DND-41 (cell line): Measurements from ENCODE around the gene STEAP1B.

Experiments
- EZH2 ChIP-seq: IDR thresholded peaks from 3 replicates; pipeline ENCODE4 v1.6.1; 2012; ENCODE audit warnings: borderline replicate concordance, low read depth, mild to moderate bottlenecking, moderate library complexity, low read length, inconsistent platforms; ENCODE audit not compliant: severe bottlenecking
- TF ChIP-seq, protein P1 (sequence below): IDR thresholded peaks from 2 replicates; pipeline ENCODE4 v1.5.1; 2012; ENCODE audit warnings: borderline replicate concordance, low read length, moderate library complexity, mild to moderate bottlenecking; ENCODE audit not compliant: poor library complexity, severe bottlenecking; ENCODE audit errors: extremely low read depth

DNA sequence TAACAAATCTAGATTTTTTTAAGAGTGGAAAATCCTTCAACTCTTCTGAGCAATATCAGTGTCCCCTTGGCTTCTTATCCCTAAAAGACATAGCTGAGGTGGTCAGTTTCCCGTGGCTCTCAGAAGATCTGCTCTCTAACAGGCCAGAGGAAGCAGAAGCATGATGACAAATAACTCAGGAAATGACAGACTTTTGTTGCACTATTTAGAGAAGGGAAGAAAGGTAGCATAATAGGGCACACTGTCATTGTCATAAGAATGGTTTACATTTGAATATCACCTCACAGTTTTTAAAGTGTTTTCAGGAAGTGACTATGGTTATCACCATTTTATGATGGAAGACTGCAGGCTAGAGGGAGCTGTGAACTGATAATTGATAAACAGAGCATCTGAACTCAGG, 109.5 kb downstream of the STEAP1B start:
- TF ChIP-seq, protein P1, sequence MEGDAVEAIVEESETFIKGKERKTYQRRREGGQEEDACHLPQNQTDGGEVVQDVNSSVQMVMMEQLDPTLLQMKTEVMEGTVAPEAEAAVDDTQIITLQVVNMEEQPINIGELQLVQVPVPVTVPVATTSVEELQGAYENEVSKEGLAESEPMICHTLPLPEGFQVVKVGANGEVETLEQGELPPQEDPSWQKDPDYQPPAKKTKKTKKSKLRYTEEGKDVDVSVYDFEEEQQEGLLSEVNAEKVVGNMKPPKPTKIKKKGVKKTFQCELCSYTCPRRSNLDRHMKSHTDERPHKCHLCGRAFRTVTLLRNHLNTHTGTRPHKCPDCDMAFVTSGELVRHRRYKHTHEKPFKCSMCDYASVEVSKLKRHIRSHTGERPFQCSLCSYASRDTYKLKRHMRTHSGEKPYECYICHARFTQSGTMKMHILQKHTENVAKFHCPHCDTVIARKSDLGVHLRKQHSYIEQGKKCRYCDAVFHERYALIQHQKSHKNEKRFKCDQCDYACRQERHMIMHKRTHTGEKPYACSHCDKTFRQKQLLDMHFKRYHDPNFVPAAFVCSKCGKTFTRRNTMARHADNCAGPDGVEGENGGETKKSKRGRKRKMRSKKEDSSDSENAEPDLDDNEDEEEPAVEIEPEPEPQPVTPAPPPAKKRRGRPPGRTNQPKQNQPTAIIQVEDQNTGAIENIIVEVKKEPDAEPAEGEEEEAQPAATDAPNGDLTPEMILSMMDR: no peak
- no peak for TF ChIP-seq EZH2
